Hepatocyte (in vitro differentiated cells): ENCODE measurements around the gene ERC2. TPM values are rescaled to one million over a fixed set of nuclear protein-coding genes. Genes with fewer than 3 reads are reported as not detected.

Experiments
- DNase-seq: peaks from one replicate; pipeline ENCODE4 v3.0.0-alpha.2; 2016; ENCODE audit warnings: low spot score
- H2AFZ ChIP-seq: fragments of 200-600 bp; sonication (generic); 2 replicates; pipeline ENCODE4 v1.6.0; 2016; ENCODE audit warnings: antibody characterized with exemption, mild to moderate bottlenecking
- H3K27ac ChIP-seq: fragments of 200-600 bp; sonication (generic); 2 replicates; pipeline ENCODE4 v1.5.1; 2016; ENCODE audit warnings: mild to moderate bottlenecking
- H3K27me3 ChIP-seq: fragments of 200-600 bp; sonication (generic); 2 replicates; pipeline ENCODE4 v1.6.1; 2016
- H3K36me3 ChIP-seq: fragments of 200-600 bp; sonication (generic); replicated peaks from 2 replicates; pipeline ENCODE4 v1.5.1; 2016; ENCODE audit warnings: low read depth; ENCODE audit not compliant: insufficient read depth
- H3K4me1 ChIP-seq: fragments of 200-600 bp; sonication (generic); 2 replicates; pipeline ENCODE4 v1.5.1; 2016; ENCODE audit warnings: mild to moderate bottlenecking, moderate library complexity; ENCODE audit not compliant: insufficient read depth
- H3K4me2 ChIP-seq: fragments of 200-600 bp; sonication (generic); 2 replicates; pipeline ENCODE4 v1.6.0; 2016
- H3K4me3 ChIP-seq: fragments of 200-600 bp; sonication (generic); 2 replicates; pipeline ENCODE4 v1.5.1; 2016; ENCODE audit warnings: mild to moderate bottlenecking
- H3K79me2 ChIP-seq: fragments of 200-600 bp; sonication (generic); 2 replicates; pipeline ENCODE4 v1.6.0; 2017; ENCODE audit warnings: mild to moderate bottlenecking
- H3K9me2 ChIP-seq: fragments of 200-600 bp; sonication (generic); replicated peaks from 2 replicates; pipeline ENCODE4 v1.6.0; 2017; ENCODE audit warnings: mild to moderate bottlenecking; ENCODE audit not compliant: insufficient read depth
- H3K9me3 ChIP-seq: fragments of 200-600 bp; sonication (generic); 2 replicates; pipeline ENCODE4 v1.5.1; 2016; ENCODE audit warnings: low read depth, mild to moderate bottlenecking
- H4K20me1 ChIP-seq: fragments of 200-600 bp; sonication (generic); 2 replicates; pipeline ENCODE4 v1.6.0; 2016; ENCODE audit warnings: mild to moderate bottlenecking; ENCODE audit not compliant: insufficient read depth, poor library complexity, severe bottlenecking
- EZH2 ChIP-seq: fragments of 200-600 bp; sonication (generic); IDR thresholded peaks from 2 replicates; pipeline ENCODE4 v1.6.1; 2016; ENCODE audit warnings: antibody characterized with exemption, mild to moderate bottlenecking, borderline replicate concordance
- EZH2phosphoT487 ChIP-seq: fragments of 200-600 bp; sonication (generic); IDR thresholded peaks from one replicate; pipeline ENCODE4 v1.6.1; 2018; ENCODE audit warnings: antibody characterized with exemption, mild to moderate bottlenecking, low read depth, moderate library complexity; ENCODE audit not compliant: unreplicated experiment, severe bottlenecking
- WGBS: methylation state at CpG from one replicate; pipeline ENCODE4 v1.1.6; 2016; ENCODE audit warnings: low lambda C conversion rate; ENCODE audit errors: missing lambda C conversion rate; 5-methylcytosine and 5-hydroxymethylcytosine counted together
- polyA plus RNA-seq: library from polyadenylated mRNA; unstranded; fragments of >200 nt; fragmentation: Nextera tagmentation; extraction: Ambion mirVana; gene quantifications from 2 replicates; pipeline ENCODE4 v1.2.1, GENCODE V29; 2016
- total RNA-seq: library from RNA; depleted of rRNA; stranded (reverse); fragments of >200 nt; gene quantifications from 2 replicates; pipeline ENCODE4 v1.2.3, GENCODE V29; 2014
- TF ChIP-seq, protein P1 (sequence below): fragments of 200-600 bp; sonication (generic); IDR thresholded peaks from 2 replicates; pipeline ENCODE4 v1.5.1; 2016; ENCODE audit warnings: antibody characterized with exemption, mild to moderate bottlenecking; ENCODE audit not compliant: poor library complexity

The ERC2 gene
- total and polyA plus RNA-seq, 2 experiments from 2014 or later: 1.2 to 5.3 TPM

DNA sequence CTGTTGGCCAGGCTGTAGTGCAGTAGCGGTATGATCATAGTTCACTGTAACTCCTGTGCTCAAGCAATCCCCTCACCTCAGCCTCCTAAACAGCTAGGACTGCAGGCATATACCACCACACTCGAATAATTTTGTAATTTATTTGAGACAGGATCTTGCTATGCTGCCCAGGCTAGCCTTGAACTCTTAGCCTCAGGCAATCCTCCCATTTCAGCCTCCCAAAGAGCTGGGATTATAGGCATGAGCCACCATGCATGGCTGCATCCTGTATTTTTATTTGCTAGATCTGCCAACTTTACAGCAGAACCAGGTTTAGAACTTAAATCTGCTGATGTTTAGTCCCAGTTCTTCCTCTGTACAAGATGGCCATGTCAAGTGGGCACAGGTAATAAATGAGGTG lies 69.6 kb downstream of the ERC2 start:
- H3K4me1 ChIP-seq: no peaks in the 10 kb centered on the region
- H3K4me3 ChIP-seq: no peak overlapping the region
- TF ChIP-seq EZH2: no peak
- TF ChIP-seq, protein P1, sequence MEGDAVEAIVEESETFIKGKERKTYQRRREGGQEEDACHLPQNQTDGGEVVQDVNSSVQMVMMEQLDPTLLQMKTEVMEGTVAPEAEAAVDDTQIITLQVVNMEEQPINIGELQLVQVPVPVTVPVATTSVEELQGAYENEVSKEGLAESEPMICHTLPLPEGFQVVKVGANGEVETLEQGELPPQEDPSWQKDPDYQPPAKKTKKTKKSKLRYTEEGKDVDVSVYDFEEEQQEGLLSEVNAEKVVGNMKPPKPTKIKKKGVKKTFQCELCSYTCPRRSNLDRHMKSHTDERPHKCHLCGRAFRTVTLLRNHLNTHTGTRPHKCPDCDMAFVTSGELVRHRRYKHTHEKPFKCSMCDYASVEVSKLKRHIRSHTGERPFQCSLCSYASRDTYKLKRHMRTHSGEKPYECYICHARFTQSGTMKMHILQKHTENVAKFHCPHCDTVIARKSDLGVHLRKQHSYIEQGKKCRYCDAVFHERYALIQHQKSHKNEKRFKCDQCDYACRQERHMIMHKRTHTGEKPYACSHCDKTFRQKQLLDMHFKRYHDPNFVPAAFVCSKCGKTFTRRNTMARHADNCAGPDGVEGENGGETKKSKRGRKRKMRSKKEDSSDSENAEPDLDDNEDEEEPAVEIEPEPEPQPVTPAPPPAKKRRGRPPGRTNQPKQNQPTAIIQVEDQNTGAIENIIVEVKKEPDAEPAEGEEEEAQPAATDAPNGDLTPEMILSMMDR: no peak
- TF ChIP-seq EZH2phosphoT487: no peak
- no peaks in the 10 kb centered on the region for H4K20me1 ChIP-seq
- no peaks in the 10 kb centered on the region for H3K27me3 ChIP-seq
- H3K4me2 ChIP-seq: no peak overlapping the region
- no peak for DNase-seq
- H2AFZ ChIP-seq: no peak overlapping the region
- no peaks in the 10 kb centered on the region for H3K36me3 ChIP-seq
- H3K9me2 ChIP-seq: no peaks in the 10 kb centered on the region
- no peaks in the 10 kb centered on the region for H3K79me2 ChIP-seq
- no peak overlapping the region for H3K27ac ChIP-seq
- H3K9me3 ChIP-seq: no peaks in the 10 kb centered on the region
- 89% methylated on average over 2 of the region's 2 CpGs for WGBS

DNA sequence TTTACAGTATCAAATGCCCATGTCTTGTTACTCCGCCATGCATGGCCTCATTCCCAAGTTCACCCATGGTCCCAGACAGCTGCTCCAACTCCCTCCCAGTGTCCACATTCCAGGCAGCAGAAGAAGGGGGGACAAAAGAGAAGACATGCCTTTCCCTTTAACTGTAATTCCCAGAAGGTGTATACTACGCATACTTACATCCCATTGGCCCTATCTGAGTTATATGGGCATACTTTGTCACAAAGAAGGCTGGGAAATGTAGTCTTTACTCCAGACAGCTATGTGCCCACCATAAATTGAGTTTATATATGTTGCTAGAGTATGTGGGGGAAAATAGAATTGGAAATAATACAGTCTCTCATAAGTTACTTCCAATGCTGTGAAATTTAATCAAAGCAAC lies 70.5 kb downstream of the ERC2 start:
- no peak for DNase-seq
- no peak overlapping the region for H3K4me2 ChIP-seq
- 89% methylated on average over 2 of the region's 2 CpGs for WGBS
- H3K36me3 ChIP-seq: no peaks in the 10 kb centered on the region
- no peak overlapping the region for H3K4me3 ChIP-seq
- H2AFZ ChIP-seq: no peak overlapping the region
- H3K9me3 ChIP-seq: no peaks in the 10 kb centered on the region
- no peaks in the 10 kb centered on the region for H3K9me2 ChIP-seq
- no peaks in the 10 kb centered on the region for H3K4me1 ChIP-seq
- TF ChIP-seq EZH2: no peak
- TF ChIP-seq, protein P1: no peak
- TF ChIP-seq EZH2phosphoT487: no peak
- no peak overlapping the region for H3K27ac ChIP-seq
- no peaks in the 10 kb centered on the region for H4K20me1 ChIP-seq
- H3K27me3 ChIP-seq: no peaks in the 10 kb centered on the region
- no peaks in the 10 kb centered on the region for H3K79me2 ChIP-seq

DNA sequence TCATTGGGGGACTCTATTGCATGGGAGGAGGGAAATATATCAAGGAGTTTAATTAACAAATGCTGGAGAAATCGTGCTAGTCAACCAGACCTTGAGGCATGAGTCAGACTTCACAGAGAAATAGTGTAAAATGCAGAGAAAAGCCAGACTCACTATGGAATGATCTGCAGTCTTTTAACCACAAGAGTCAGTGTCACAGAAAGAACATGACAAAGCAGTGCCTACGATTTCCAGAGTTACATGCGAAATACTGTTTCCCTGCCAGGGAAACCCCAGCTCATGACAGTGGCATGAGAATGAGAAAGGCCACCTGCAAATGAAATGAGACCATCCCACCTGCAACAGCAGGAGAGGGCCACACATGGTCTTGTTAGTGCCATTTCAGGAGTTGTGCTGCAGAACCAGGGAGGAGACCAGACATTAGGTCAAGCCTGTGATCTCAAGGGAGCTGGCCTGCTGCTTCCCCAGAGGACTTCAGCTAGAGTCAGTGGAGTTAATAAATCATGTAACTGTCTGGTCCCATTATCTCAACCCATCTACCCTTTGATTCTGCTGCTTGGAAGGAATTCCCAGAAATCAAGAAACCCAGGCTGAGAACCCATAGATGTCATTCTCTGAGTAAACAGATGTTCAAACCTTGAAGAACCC lies 79.0 kb downstream of the ERC2 start:
- H2AFZ ChIP-seq: no peak overlapping the region
- H3K4me3 ChIP-seq: no peak overlapping the region
- H3K36me3 ChIP-seq: no peaks in the 10 kb centered on the region
- WGBS: 70% methylated on average over 3 of the region's 3 CpGs
- no peaks in the 10 kb centered on the region for H3K9me2 ChIP-seq
- H3K4me1 ChIP-seq: no peaks in the 10 kb centered on the region
- DNase-seq: no peak
- no peak overlapping the region for H3K27ac ChIP-seq
- H3K4me2 ChIP-seq: no peak overlapping the region
- H3K9me3 ChIP-seq: no peaks in the 10 kb centered on the region
- no peaks in the 10 kb centered on the region for H4K20me1 ChIP-seq
- H3K79me2 ChIP-seq: no peaks in the 10 kb centered on the region
- TF ChIP-seq, protein P1: no peak
- no peak for TF ChIP-seq EZH2phosphoT487
- no peak for TF ChIP-seq EZH2
- no peaks in the 10 kb centered on the region for H3K27me3 ChIP-seq

DNA sequence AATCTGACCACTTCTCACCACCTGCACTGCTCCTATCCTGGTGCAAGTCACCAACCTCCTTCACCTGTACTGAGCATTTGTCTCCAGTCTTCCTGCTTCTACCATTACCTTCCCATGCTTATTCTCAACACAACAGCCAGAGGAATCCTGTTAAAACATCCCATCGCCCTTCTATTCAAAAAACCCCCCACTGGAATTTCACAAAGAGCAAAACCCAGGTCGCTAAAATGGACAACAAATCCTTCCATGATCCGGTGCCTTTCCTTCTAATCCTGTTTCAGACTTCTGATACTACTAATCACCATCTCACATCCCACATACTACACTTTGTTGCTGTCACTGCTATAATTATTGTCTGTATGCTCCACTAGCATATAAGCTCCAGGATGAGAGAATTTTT lies 85.2 kb downstream of the ERC2 start:
- TF ChIP-seq EZH2 (no peak), EZH2phosphoT487 (no peak)
- TF ChIP-seq, protein P1: no peak

More for the DNA sequence above, 85.2 kb downstream of the ERC2 start:
- H3K9me3 ChIP-seq: no peaks in the 10 kb centered on the region
- H3K4me2 ChIP-seq: no peak overlapping the region
- no peaks in the 10 kb centered on the region for H3K27me3 ChIP-seq
- H3K4me1 ChIP-seq: no peaks in the 10 kb centered on the region
- no peak overlapping the region for H3K4me3 ChIP-seq
- no peaks in the 10 kb centered on the region for H4K20me1 ChIP-seq
- no peaks in the 10 kb centered on the region for H3K79me2 ChIP-seq
- H3K9me2 ChIP-seq: no peaks in the 10 kb centered on the region
- H3K27ac ChIP-seq: no peak overlapping the region
- no peak for DNase-seq
- H2AFZ ChIP-seq: no peak overlapping the region
- 81% methylated on average over 3 of the region's 3 CpGs for WGBS
- H3K36me3 ChIP-seq: no peaks in the 10 kb centered on the region
